Measurements from ENCODE around the gene ZNF217. TPM values are rescaled to one million over a fixed set of nuclear protein-coding genes. Genes with fewer than 3 reads are reported as not detected.
"Not testable (repeated sequence)": the region's sequence is repeated elsewhere in the genome, so short reads cannot be mapped to it uniquely, and the experiment has no call there.

The ZNF217 gene
- polyA plus RNA-seq, 4 donors: 28.1 to 35.7 (median 33.0) TPM

GRCh38 chr20:53598140-53599043, 4.8 kb upstream of the ZNF217 start:
- no peak for DNase-seq (ENCODE audit: low read depth in 4 of 4, low spot score in 2 of 4)

GRCh38 chr20:53597521-53598120, 4.0 kb upstream of the ZNF217 start:
- no peak for DNase-seq (ENCODE audit: low read depth in 4 of 4, low spot score in 2 of 4)

GRCh38 chr20:53597030-53597482, 3.4 kb upstream of the ZNF217 start:
- no peak for DNase-seq (ENCODE audit: low read depth in 4 of 4, low spot score in 2 of 4)

- DNase-seq (ENCODE audit: low read depth in 4 of 4, low spot score in 2 of 4): not testable (repeated sequence)
These were observed 2.8 kb upstream of the ZNF217 start for GRCh38 chr20:53596189-53597001.

GRCh38 chr20:53595742-53596141, 2.1 kb upstream of the ZNF217 start:
- DNase-seq (ENCODE audit: low read depth in 4 of 4, low spot score in 2 of 4): not testable (repeated sequence)

- DNase-seq (ENCODE audit: low read depth in 4 of 4, low spot score in 2 of 4): no peak
These were observed 1.4 kb upstream of the ZNF217 start for GRCh38 chr20:53595018-53595378.

GRCh38 chr20:53594068-53595017, 704 bp upstream of the ZNF217 start:
- peak in 2 of 4 donors; percentile 75 to 79 for DNase-seq (ENCODE audit: low read depth in 4 of 4, low spot score in 2 of 4)

- DNase-seq (ENCODE audit: low read depth in 4 of 4, low spot score in 2 of 4): no peak
These were observed 610 bp downstream of the ZNF217 start for GRCh38 chr20:53592992-53593465.

- DNase-seq (ENCODE audit: low read depth in 4 of 4, low spot score in 2 of 4): not testable (repeated sequence)
These were observed 1.1 kb downstream of the ZNF217 start for GRCh38 chr20:53592454-53592991.

GRCh38 chr20:53591941-53592441, 1.6 kb downstream of the ZNF217 start:
- not testable (repeated sequence) for DNase-seq (ENCODE audit: low read depth in 4 of 4, low spot score in 2 of 4)

- DNase-seq (ENCODE audit: low read depth in 4 of 4, low spot score in 2 of 4): not testable (repeated sequence)
These were observed 2.4 kb downstream of the ZNF217 start for GRCh38 chr20:53591206-53591741.

GRCh38 chr20:53590608-53591007, 3.0 kb downstream of the ZNF217 start:
- not testable (repeated sequence) for DNase-seq (ENCODE audit: low read depth in 4 of 4, low spot score in 2 of 4)

GRCh38 chr20:53590122-53590521, 3.5 kb downstream of the ZNF217 start:
- DNase-seq (ENCODE audit: low read depth in 4 of 4, low spot score in 2 of 4): not testable (repeated sequence)

- not testable (repeated sequence) for DNase-seq (ENCODE audit: low read depth in 4 of 4, low spot score in 2 of 4)
These were observed 4.1 kb downstream of the ZNF217 start for GRCh38 chr20:53589321-53590065.

- DNase-seq (ENCODE audit: low read depth in 4 of 4, low spot score in 2 of 4): not testable (repeated sequence)
These were observed 6.4 kb downstream of the ZNF217 start for GRCh38 chr20:53587157-53587703.

- no peak for DNase-seq (ENCODE audit: low read depth in 4 of 4, low spot score in 2 of 4)
These were observed 7.0 kb downstream of the ZNF217 start for GRCh38 chr20:53586640-53587039.

GRCh38 chr20:53585910-53586309, 7.7 kb downstream of the ZNF217 start:
- DNase-seq (ENCODE audit: low read depth in 4 of 4, low spot score in 2 of 4): not testable (repeated sequence)
